Endothelial cell of umbilical vein (primary cell): ENCODE measurements around the gene GGA1.

Experiments used
- CTCF ChIP-seq, 2 donors: IDR thresholded peaks; 1 replicate in 1 of 2; 2 replicates in 1 of 2; pipeline ENCODE4 v1.5.1; 2011; ENCODE audit warnings: low read length in 2 of 2, mild to moderate bottlenecking in 2 of 2, moderate library complexity in 2 of 2, control low read depth in 1 of 2, inconsistent platforms in 1 of 2, low read depth in 1 of 2; ENCODE audit not compliant: insufficient read depth in 1 of 2; ENCODE audit errors: extremely low read depth in 1 of 2
- FOS ChIP-seq: IDR thresholded peaks from 2 replicates; pipeline ENCODE4 v1.6.1; 2011; ENCODE audit warnings: mild to moderate bottlenecking, low read length, moderate library complexity, borderline replicate concordance; ENCODE audit not compliant: insufficient read depth

GRCh38 chr22:37633625-37634416 is 25.2 kb downstream of the GGA1 start:
- peak in 1 of 2 donors; percentile 44 for TF ChIP-seq CTCF (IDR thresholded peaks at IDR 0.05; ENCODE audit: extremely low read depth in 1 of 2, insufficient read depth in 1 of 2, low read depth in 1 of 2, low read length in 2 of 2)
- peak; percentile 78 for TF ChIP-seq FOS
